NCI-H2029 (cell line): ENCODE data around the gene ARHGAP12.

ENCODE experiments used
- DNase-seq: peaks from one replicate; lab custom pipeline; 2025; lab: John Stamatoyannopoulos, UW

Gene ARHGAP12

GRCh38 chr10:31878486-31878885 lies 50.1 kb downstream of the ARHGAP12 start:
- DNase-seq: no peak

GRCh38 chr10:31876652-31877352 lies 51.8 kb downstream of the ARHGAP12 start:
- no peak for DNase-seq

- no peak for DNase-seq
Observed at GRCh38 chr10:31875608-31876007, 53.0 kb downstream of the ARHGAP12 start.

- DNase-seq: no peak
Observed at GRCh38 chr10:31873724-31874123, 54.9 kb downstream of the ARHGAP12 start.

GRCh38 chr10:31871266-31872065 lies 57.2 kb downstream of the ARHGAP12 start:
- DNase-seq: no peak

GRCh38 chr10:31867646-31868045 lies 61.0 kb downstream of the ARHGAP12 start:
- DNase-seq: no peak

- no peak for DNase-seq
Observed at GRCh38 chr10:31866118-31866670, 62.4 kb downstream of the ARHGAP12 start.

GRCh38 chr10:31864834-31865518 lies 63.7 kb downstream of the ARHGAP12 start:
- no peak for DNase-seq

GRCh38 chr10:31855033-31855432 lies 73.6 kb downstream of the ARHGAP12 start:
- DNase-seq: no peak

- no peak for DNase-seq
Observed at GRCh38 chr10:31853629-31854028, 75.0 kb downstream of the ARHGAP12 start.

- no peak for DNase-seq
Observed at GRCh38 chr10:31851216-31851615, 77.4 kb downstream of the ARHGAP12 start.

- DNase-seq: no peak
Observed at GRCh38 chr10:31847515-31847914, 81.1 kb downstream of the ARHGAP12 start.

- no peak for DNase-seq
Observed at GRCh38 chr10:31838709-31839108, 89.9 kb downstream of the ARHGAP12 start.

- DNase-seq: no peak
Observed at GRCh38 chr10:31838065-31838464, 90.6 kb downstream of the ARHGAP12 start.

- DNase-seq: no peak
Observed at GRCh38 chr10:31836569-31837406, 91.8 kb downstream of the ARHGAP12 start.

- no peak for DNase-seq
Observed at GRCh38 chr10:31833753-31834152, 94.9 kb downstream of the ARHGAP12 start.

GRCh38 chr10:31832261-31832660 lies 96.4 kb downstream of the ARHGAP12 start:
- no peak for DNase-seq

GRCh38 chr10:31830887-31831286 lies 97.7 kb downstream of the ARHGAP12 start:
- DNase-seq: no peak

- no peak for DNase-seq
Observed at GRCh38 chr10:31829776-31830175, 98.9 kb downstream of the ARHGAP12 start.

- no peak for DNase-seq
Observed at GRCh38 chr10:31823358-31823757, 105.3 kb downstream of the ARHGAP12 start.

GRCh38 chr10:31822616-31823318 lies 105.9 kb downstream of the ARHGAP12 start:
- no peak for DNase-seq
